OCI-LY7 (cell line): ENCODE data around the gene C20orf141. TPM values are rescaled to one million over a fixed set of nuclear protein-coding genes. Genes with fewer than 3 reads are reported as not detected.

Experiments
- BruUV-seq: library from RNA; stranded (reverse); fragments of 400-500 nt; replicated peaks from 2 replicates; lab custom pipeline; 2021; lab: Mats Ljungman, UMichigan
- CTCF ChIA-PET: fragments of 300-600 bp; sonication (Branson Sonifier 250); formaldehyde crosslinking; loops from one replicate; lab custom pipeline; 2022; ENCODE audit warnings: antibody characterized with exemption; ENCODE audit not compliant: unreplicated experiment; lab: Charles Lee
- POLR2A ChIA-PET: fragments of 300-600 bp; sonication (Branson Sonifier 250); formaldehyde crosslinking; loops from one replicate; lab custom pipeline; 2022; ENCODE audit warnings: antibody characterized with exemption; lab: Charles Lee
- DNase-seq: peaks from one replicate; pipeline ENCODE4 v3.0.0-alpha.2; 2015; ENCODE audit warnings: low spot score
- H2AFZ ChIP-seq: fragments of 200-600 bp; sonication (generic), shearing (Covaris generic); 2 replicates; pipeline ENCODE4 v1.6.1; 2014; ENCODE audit warnings: mild to moderate bottlenecking, antibody characterized with exemption, low read length, moderate library complexity
- H3K27ac ChIP-seq: fragments of 200-600 bp; sonication (generic); 2 replicates; pipeline ENCODE4 v1.5.1; 2014; ENCODE audit warnings: mixed run types, low read depth, mild to moderate bottlenecking, moderate library complexity, low read length, inconsistent platforms; ENCODE audit not compliant: poor library complexity, severe bottlenecking
- H3K36me3 ChIP-seq: fragments of 200-600 bp; sonication (generic); 2 replicates; pipeline ENCODE4 v1.6.1; 2014; ENCODE audit warnings: mild to moderate bottlenecking, antibody characterized with exemption, low read length, moderate library complexity, mixed read lengths; ENCODE audit not compliant: insufficient read depth
- H3K4me1 ChIP-seq: fragments of 200-600 bp; sonication (generic); 2 replicates; pipeline ENCODE4 v1.5.1; 2014; ENCODE audit warnings: mild to moderate bottlenecking, low read length; ENCODE audit not compliant: insufficient read depth, poor library complexity, severe bottlenecking
- H3K4me2 ChIP-seq: fragments of 200-600 bp; sonication (generic); 2 replicates; pipeline ENCODE4 v1.6.1; 2014; ENCODE audit warnings: mild to moderate bottlenecking, low read length
- H3K4me3 ChIP-seq: fragments of 200-600 bp; sonication (generic); 2 replicates; pipeline ENCODE4 v1.5.1; 2014; ENCODE audit warnings: mild to moderate bottlenecking, low read depth, low read length; ENCODE audit not compliant: poor library complexity, severe bottlenecking
- H3K79me2 ChIP-seq: fragments of 200-600 bp; sonication (generic); 2 replicates; pipeline ENCODE4 v1.6.1; 2016; ENCODE audit warnings: low read depth, mild to moderate bottlenecking, low read length, moderate library complexity, mixed read lengths; ENCODE audit not compliant: insufficient read depth
- H3K9me2 ChIP-seq: fragments of 200-600 bp; sonication (generic); 2 replicates; pipeline ENCODE4 v1.6.1; 2016; ENCODE audit warnings: mild to moderate bottlenecking, low read length, mixed read lengths; ENCODE audit not compliant: insufficient read depth
- H3K9me3 ChIP-seq: fragments of 200-600 bp; sonication (generic); 2 replicates; pipeline ENCODE4 v1.6.1; 2014; ENCODE audit warnings: mild to moderate bottlenecking, mixed run types, low read length, mixed read lengths
- H4K20me1 ChIP-seq: fragments of 200-600 bp; sonication (generic); 2 replicates; pipeline ENCODE4 v1.6.1; 2014; ENCODE audit warnings: mild to moderate bottlenecking, antibody characterized with exemption, low read length, moderate library complexity, mixed read lengths; ENCODE audit not compliant: insufficient read depth
- CTCF ChIP-seq: fragments of 200-600 bp; sonication (generic); conservative IDR thresholded peaks from 2 replicates; pipeline ENCODE4 v1.5.1; 2014; ENCODE audit warnings: mild to moderate bottlenecking, antibody characterized with exemption, low read length, moderate library complexity, mixed read lengths
- EZH2phosphoT487 ChIP-seq: fragments of 200-600 bp; sonication (generic); IDR thresholded peaks from 2 replicates; pipeline ENCODE4 v1.6.1; 2018; ENCODE audit warnings: low read depth, borderline replicate concordance, mild to moderate bottlenecking, mixed run types, antibody characterized with exemption, low read length, moderate library complexity, mixed read lengths
- intact Hi-C: fragments of 100-400 bp; cut with micrococcal nuclease; formaldehyde crosslinking; loops from one replicate; pipeline ENCODE4 v1.10.0; 2022; ENCODE audit not compliant: unreplicated experiment
- total RNA-seq, 2 experiments: library from RNA; depleted of rRNA in 1 of 2; stranded (reverse); fragments of >200 nt in 1 of 2; shearing (Covaris generic) in 1 of 2; gene quantifications; 2 replicates each; pipeline ENCODE4 v1.2.3, GENCODE V29; 2014 to 2022

Gene C20orf141
- total RNA-seq, 2 experiments from 2014 or later, result not detected

DNA sequence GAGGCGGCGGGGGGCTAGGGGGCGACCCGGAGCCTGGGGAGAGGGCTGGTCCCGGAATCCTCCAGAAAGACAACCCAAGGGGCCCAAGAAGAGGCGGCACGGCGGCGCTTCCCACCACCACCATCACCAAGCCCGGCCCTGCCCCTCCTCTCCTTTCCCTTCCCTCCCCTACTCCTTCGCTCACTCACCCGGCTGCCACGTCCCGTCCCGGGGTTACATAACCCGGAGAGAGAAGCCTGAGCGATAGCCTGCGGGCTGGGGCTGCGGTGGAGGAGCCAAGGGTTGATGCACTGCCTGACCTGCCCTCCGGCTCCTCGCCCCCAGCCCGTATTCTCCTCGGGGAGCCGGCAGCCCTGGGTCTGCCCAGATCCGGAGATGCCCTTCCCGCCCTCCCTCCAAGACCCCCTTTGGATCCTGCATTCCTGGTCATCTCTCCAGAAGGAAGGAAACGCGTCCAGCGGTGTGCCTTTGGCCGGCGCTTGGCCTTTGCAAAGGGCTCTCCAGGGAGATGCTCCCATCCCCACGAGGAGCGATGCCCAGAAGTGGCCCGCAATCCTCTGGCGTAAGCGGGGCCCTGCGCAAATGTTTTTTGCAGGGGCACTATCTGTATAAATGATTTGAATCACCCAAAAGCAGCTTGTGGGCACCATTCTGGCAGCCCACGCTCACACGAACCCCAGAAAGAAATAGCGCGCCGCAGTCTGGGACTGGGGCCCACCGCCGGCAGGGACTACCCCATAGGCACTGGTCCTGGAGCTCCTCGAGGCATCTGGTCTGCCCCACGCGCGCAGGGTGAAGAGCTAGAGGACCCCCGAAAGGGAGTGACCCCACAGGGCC, 9.7 kb upstream of the C20orf141 start:
- no peaks in the 10 kb centered on the region for H3K9me2 ChIP-seq
- no peak overlapping the region for H3K4me2 ChIP-seq
- CTCF ChIA-PET, result no interaction called here
- intact Hi-C loops, result no loop called here
- no peaks in the 10 kb centered on the region for H3K9me3 ChIP-seq
- no peaks in the 10 kb centered on the region for H3K36me3 ChIP-seq
- BruUV-seq, result no TSS peak
- no peak overlapping the region for H3K27ac ChIP-seq
- no peak overlapping the region for H3K4me3 ChIP-seq
- POLR2A ChIA-PET, result no interaction called here
- no peaks in the 10 kb centered on the region for H4K20me1 ChIP-seq
- no peaks in the 10 kb centered on the region for H3K4me1 ChIP-seq
- no peak for DNase-seq
- H3K79me2 ChIP-seq, result no peaks in the 10 kb centered on the region
- TF ChIP-seq EZH2phosphoT487 (no peak), CTCF (no peak)
- H2AFZ ChIP-seq, result no peak overlapping the region

DNA sequence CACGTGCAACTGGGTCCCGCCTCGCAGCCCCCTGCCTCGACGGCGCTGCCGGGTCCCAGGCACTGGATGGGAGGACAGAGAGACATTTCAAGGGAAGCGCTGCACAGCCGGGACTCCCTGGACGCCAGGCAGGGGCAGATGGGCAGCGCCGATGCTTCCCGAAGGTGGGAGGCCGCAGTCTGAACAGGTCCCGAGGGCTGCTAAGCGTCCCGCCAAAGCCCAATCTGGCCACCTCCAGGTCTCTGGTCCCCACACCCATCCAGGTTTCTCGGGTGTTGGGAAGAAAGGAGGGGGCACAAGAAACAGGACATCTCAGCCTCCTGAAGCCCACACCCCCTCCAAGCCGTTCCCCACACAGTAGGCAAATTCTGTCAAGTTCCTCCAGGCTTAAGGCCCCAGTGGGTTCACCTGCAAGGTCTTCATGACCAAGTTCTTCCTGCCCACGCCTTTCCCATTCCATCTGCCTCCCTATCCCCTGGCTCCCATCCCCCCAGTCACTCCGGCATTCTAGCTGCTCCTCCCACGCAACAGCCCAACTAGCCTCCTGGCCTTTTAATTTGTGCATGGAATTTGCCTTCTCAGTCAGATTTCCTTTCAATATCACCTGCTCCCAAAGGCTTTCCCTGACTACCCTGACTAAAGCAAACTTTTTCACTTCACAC, 9.0 kb upstream of the C20orf141 start:
- H3K9me3 ChIP-seq, result no peaks in the 10 kb centered on the region
- no peaks in the 10 kb centered on the region for H3K36me3 ChIP-seq
- no peak overlapping the region for H3K4me3 ChIP-seq
- H3K79me2 ChIP-seq, result no peaks in the 10 kb centered on the region
- no peaks in the 10 kb centered on the region for H3K9me2 ChIP-seq
- no TSS peak for BruUV-seq
- no peak overlapping the region for H2AFZ ChIP-seq
- POLR2A ChIA-PET, result interaction anchor here (0.5 kb wide), 1 partner anchor 282 kb away, joined by 3 read pairs; no protein-coding TSS in a partner anchor
- no peak for DNase-seq
- CTCF ChIA-PET, result no interaction called here
- no peak overlapping the region for H3K27ac ChIP-seq
- no peaks in the 10 kb centered on the region for H4K20me1 ChIP-seq
- no peaks in the 10 kb centered on the region for H3K4me1 ChIP-seq
- intact Hi-C loops, result no loop called here
- TF ChIP-seq EZH2phosphoT487, result no peak
- no peak overlapping the region for H3K4me2 ChIP-seq

DNA sequence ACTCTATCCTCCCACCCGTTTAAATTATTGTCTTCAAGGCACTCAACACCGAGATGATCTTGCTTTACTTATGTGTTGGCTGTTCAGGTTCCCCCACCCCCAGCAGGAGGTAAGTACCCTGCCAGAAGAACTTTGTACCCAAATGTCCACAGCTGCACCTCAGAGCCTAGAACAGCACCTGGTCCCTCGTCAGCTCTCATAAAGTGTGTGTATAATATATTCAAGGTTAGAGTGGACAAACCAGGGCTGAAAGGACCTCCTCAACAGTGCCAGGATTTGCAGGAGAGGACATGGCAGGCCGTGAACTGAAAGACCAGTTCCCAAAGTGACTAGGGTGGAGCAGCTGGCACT, 8.5 kb upstream of the C20orf141 start:
- no peaks in the 10 kb centered on the region for H3K4me1 ChIP-seq
- no peak overlapping the region for H3K4me2 ChIP-seq
- DNase-seq, result no peak
- intact Hi-C loops, result no loop called here
- CTCF ChIA-PET, result no interaction called here
- no peaks in the 10 kb centered on the region for H4K20me1 ChIP-seq
- POLR2A ChIA-PET, result interaction anchor here (0.5 kb wide), 1 partner anchor 283 kb away, joined by 3 read pairs; no protein-coding TSS in a partner anchor
- H3K79me2 ChIP-seq, result no peaks in the 10 kb centered on the region
- no peak overlapping the region for H3K4me3 ChIP-seq
- H3K27ac ChIP-seq, result no peak overlapping the region
- H2AFZ ChIP-seq, result no peak overlapping the region
- no peaks in the 10 kb centered on the region for H3K9me2 ChIP-seq
- no peaks in the 10 kb centered on the region for H3K36me3 ChIP-seq
- BruUV-seq, result no TSS peak
- no peak for TF ChIP-seq CTCF
- no peaks in the 10 kb centered on the region for H3K9me3 ChIP-seq
